GM18499 (cell line): Measurements from ENCODE around the gene SRSF11.

Experiments used
- ATAC-seq: cut with Tn5 transposase; IDR thresholded peaks from one replicate; pipeline ENCODE4 v1.9.1; 2021; ENCODE audit warnings: moderate number of reproducible peaks; ENCODE audit not compliant: insufficient read depth, unreplicated experiment

SRSF11 gene

DNA sequence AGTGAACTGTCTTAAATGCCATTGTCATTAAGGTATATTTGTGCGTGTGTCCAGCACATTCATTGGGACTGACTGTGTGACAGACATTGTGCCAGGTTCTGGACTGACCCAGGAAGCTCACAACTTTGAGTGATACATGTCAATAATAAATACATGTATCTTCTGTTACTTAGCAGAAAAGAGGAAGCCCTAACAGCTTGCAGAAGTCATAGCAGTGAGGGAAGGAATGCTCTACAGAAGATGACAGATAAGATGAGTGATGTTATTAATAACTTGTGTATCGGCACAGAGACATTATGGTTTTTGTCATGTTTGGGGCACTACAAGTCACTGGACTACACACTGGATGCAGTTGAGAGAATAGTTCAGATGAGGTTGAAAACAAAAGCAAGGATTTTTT, 1.2 kb upstream of the SRSF11 start:
- no peak for ATAC-seq

GRCh38 chr1:70220517-70221237, 503 bp upstream of the SRSF11 start:
- ATAC-seq = peak; percentile 5

GRCh38 chr1:70222716-70223235, 1.6 kb downstream of the SRSF11 start:
- ATAC-seq = no peak

GRCh38 chr1:70224954-70225353, 3.8 kb downstream of the SRSF11 start:
- no peak for ATAC-seq

DNA sequence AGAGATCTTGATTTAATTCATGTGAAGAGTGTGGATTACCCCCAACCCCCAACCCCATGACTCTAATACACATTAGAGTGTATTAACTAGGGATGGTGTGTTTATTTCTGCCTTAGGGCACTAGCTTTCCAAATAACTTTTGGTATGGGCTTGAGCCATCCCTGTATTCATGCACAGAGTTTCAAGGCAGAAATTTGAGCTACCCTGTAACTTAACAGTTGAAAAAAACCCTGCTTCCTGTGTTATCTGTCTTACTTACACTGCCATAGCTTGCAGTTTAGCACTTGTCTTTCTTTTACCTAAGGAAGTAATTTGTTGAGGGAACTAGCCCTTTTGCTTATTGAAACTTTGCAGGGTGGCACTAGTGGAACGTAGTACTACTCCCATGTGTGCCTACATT, 6.3 kb downstream of the SRSF11 start:
- no peak for ATAC-seq

GRCh38 chr1:70228670-70229069, 7.5 kb downstream of the SRSF11 start:
- no peak for ATAC-seq

- ATAC-seq = no peak
These were observed 10.3 kb downstream of the SRSF11 start for GRCh38 chr1:70231475-70231874.

- no peak for ATAC-seq
These were observed 13.6 kb downstream of the SRSF11 start for GRCh38 chr1:70234733-70235132.

GRCh38 chr1:70239940-70240339, 18.8 kb downstream of the SRSF11 start:
- no peak for ATAC-seq

- no peak for ATAC-seq
These were observed 25.9 kb downstream of the SRSF11 start for GRCh38 chr1:70247122-70247521.

GRCh38 chr1:70247768-70248167, 26.6 kb downstream of the SRSF11 start:
- no peak for ATAC-seq

GRCh38 chr1:70248729-70249128, 27.5 kb downstream of the SRSF11 start:
- ATAC-seq = no peak

DNA sequence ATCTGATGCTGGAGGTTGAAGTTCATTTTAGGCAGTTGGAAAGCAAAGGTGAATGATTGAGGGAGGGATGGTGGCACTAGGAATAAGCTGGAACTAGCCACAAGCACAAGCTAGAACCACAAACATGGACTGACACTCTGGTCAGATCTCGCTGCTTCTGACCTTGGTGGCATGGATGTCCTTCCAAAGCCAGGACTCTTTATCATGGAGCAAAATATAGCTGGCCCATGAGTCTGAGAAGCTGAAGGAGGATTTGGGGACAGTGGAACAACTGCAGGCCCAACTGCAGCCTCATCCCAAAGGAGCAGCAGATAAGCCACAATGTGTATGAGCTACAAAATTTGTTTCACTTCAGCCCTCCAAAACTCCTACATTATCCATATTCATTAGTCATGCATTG, 35.5 kb downstream of the SRSF11 start:
- no peak for ATAC-seq

DNA sequence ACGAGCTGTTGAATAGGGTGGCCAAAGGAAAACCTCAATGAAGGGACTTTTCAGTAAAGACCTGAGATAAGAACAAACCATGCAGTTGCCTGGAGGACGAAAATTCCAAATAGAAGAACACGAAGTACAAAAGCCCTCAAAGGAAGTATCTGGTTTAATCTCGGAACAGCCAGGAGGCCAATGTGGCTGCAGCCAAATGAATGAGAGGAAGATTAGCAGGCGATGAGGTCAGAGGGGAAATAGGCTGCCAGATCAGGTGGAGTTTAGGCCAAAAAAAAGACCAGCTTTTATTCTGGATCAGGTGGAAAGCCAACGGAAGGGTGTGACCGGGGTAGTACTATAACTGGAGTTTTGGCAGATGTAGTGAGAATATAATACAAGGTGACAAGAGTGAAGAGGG, 43.7 kb downstream of the SRSF11 start:
- no peak for ATAC-seq

GRCh38 chr1:70265946-70266345, 44.8 kb downstream of the SRSF11 start:
- ATAC-seq = no peak

GRCh38 chr1:70277875-70278274, 56.7 kb downstream of the SRSF11 start:
- no peak for ATAC-seq

- no peak for ATAC-seq
These were observed 57.5 kb downstream of the SRSF11 start for GRCh38 chr1:70278710-70279109.

DNA sequence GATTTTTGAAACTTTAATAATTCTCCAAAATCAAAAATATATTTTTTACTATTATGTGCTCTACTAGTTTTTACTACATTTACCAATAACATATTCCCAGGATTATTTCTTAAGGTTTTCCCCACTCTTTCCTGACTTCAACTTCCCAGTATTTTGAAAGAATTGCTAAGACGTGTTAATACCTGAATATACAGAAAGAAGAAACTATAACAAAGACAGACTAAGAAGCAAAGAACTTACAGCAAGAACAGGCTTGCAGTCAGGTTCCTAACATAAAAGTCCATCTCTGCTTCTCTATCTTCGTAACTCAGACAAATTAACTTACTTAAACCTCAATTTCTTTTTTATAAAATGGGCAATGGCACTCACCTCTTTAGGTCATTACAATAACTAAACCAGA, 63.2 kb downstream of the SRSF11 start:
- ATAC-seq = no peak

DNA sequence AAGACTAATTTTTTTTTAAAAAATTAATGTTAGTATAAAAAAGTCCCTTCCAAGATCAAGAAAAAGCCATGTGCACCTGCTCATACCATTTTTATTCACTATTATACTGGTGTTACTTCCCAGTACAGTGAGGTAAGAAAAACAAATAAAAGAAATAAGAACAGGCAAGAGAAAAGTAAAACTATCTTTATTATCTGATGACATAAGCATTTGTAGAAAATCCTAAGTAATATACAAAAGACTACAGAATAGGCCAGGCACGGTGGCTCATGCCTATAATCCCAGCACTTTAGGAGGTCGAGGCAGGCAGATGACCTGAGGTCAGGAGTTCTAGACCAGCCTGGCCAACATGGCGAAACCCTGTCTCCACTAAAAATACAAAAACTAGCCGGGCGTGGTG, 65.3 kb downstream of the SRSF11 start:
- ATAC-seq = no peak

DNA sequence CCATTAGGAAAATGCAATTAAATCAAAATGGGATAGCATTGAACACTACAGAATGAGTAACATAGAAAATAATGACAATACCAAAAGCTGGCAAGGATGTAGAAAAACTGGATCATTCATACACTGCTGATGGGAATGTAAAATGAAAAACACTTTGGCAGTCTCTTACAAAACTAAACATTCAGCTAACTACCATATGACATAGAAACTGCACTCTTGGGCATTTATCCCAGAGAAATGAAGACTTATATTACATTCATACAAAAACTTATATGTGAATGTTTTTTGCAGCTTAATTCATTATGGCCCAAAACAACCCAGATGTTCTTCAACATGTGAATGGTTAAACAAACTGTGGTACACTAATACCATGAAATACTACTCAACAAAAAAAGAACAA, 67.0 kb downstream of the SRSF11 start:
- ATAC-seq = no peak

DNA sequence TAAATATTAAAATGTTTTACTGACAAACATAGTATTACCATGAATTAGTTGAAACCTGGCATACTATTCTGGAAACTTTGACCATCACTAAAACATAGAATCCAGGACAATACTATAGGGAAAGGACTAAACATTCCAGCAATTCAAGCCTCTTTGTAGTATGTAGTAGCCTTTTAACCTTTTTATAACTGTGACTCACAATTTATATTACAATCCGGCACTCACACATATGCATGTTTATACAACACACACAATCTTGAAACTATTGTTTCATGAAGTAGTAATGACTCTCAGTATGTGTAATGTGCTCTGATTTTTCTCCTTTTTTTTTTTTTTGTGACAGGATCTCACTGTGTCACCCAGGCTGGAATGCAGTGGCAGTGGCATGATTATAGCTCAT, 69.0 kb downstream of the SRSF11 start:
- ATAC-seq = no peak

- no peak for ATAC-seq
These were observed 72.1 kb downstream of the SRSF11 start for GRCh38 chr1:70293186-70293843.
